Measurements from ENCODE around the gene ITPR1. TPM values are rescaled to one million over a fixed set of nuclear protein-coding genes. Genes with fewer than 3 reads are reported as not detected.

ITPR1 gene
- total and polyA plus RNA-seq, 4 donors: 3.7 to 39.4 (median 8.2) TPM

GRCh38 chr3:4581124-4581424 lies 87.9 kb downstream of the ITPR1 start:
- Histone ChIP-seq H3K27me3 (ENCODE audit: control insufficient read depth in 4 of 4, insufficient read depth in 4 of 4, low read length in 3 of 4) (no peaks in the 10 kb centered on the region), H3K9ac (ENCODE audit: low read depth in 1 of 2, low read length in 2 of 2) (no peak overlapping the region), H3K4me1 (ENCODE audit: control insufficient read depth in 4 of 4, insufficient read depth in 4 of 4, low read length in 3 of 4) (peaks cover 0 to 11% (median 7%) of the 10 kb centered on the region in 4 donors), H3K27ac (ENCODE audit: low read depth in 1 of 2, low read length in 2 of 2) (no peak overlapping the region), H3K9me3 (ENCODE audit: control insufficient read depth in 4 of 4, low read length in 3 of 4) (no peaks in the 10 kb centered on the region), H3K36me3 (ENCODE audit: control insufficient read depth in 4 of 4, insufficient read depth in 3 of 4, low read depth in 1 of 4, low read length in 3 of 4) (no peaks in the 10 kb centered on the region), H3K4me3 (ENCODE audit: low read depth in 1 of 3, low read length in 3 of 3) (no peak overlapping the region)
- DNase-seq (ENCODE audit: low spot score): no peak
- 86% methylated on average over 3 of the region's 3 CpGs for WGBS
- TF ChIP-seq GABPA (IDR thresholded peaks at IDR 0.05 in 1 of 2, conservative IDR thresholded peaks at IDR 0.05 in 1 of 2): no peak
- TF ChIP-seq, protein P1, sequence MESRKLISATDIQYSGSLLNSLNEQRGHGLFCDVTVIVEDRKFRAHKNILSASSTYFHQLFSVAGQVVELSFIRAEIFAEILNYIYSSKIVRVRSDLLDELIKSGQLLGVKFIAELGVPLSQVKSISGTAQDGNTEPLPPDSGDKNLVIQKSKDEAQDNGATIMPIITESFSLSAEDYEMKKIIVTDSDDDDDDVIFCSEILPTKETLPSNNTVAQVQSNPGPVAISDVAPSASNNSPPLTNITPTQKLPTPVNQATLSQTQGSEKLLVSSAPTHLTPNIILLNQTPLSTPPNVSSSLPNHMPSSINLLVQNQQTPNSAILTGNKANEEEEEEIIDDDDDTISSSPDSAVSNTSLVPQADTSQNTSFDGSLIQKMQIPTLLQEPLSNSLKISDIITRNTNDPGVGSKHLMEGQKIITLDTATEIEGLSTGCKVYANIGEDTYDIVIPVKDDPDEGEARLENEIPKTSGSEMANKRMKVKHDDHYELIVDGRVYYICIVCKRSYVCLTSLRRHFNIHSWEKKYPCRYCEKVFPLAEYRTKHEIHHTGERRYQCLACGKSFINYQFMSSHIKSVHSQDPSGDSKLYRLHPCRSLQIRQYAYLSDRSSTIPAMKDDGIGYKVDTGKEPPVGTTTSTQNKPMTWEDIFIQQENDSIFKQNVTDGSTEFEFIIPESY (IDR thresholded peaks at IDR 0.05): no peak

- no peak overlapping the region for H3K27ac ChIP-seq (ENCODE audit: low read depth in 1 of 2, low read length in 2 of 2)
- H3K27me3 ChIP-seq (ENCODE audit: control insufficient read depth in 4 of 4, insufficient read depth in 4 of 4, low read length in 3 of 4): no peaks in the 10 kb centered on the region
- DNase-seq (ENCODE audit: low spot score): no peak
- H3K9ac ChIP-seq (ENCODE audit: low read depth in 1 of 2, low read length in 2 of 2): no peak overlapping the region
- 54% methylated on average over 2 of the region's 2 CpGs for WGBS
- TF ChIP-seq RAD21 (IDR thresholded peaks at IDR 0.05): no peak
- TF ChIP-seq, protein P1 (IDR thresholded peaks at IDR 0.05): no peak
- TF ChIP-seq, protein P2, sequence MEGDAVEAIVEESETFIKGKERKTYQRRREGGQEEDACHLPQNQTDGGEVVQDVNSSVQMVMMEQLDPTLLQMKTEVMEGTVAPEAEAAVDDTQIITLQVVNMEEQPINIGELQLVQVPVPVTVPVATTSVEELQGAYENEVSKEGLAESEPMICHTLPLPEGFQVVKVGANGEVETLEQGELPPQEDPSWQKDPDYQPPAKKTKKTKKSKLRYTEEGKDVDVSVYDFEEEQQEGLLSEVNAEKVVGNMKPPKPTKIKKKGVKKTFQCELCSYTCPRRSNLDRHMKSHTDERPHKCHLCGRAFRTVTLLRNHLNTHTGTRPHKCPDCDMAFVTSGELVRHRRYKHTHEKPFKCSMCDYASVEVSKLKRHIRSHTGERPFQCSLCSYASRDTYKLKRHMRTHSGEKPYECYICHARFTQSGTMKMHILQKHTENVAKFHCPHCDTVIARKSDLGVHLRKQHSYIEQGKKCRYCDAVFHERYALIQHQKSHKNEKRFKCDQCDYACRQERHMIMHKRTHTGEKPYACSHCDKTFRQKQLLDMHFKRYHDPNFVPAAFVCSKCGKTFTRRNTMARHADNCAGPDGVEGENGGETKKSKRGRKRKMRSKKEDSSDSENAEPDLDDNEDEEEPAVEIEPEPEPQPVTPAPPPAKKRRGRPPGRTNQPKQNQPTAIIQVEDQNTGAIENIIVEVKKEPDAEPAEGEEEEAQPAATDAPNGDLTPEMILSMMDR (IDR thresholded peaks at IDR 0.05; ENCODE audit: low read depth, low read length, missing input control): no peak
- TF ChIP-seq TAF1 (conservative IDR thresholded peaks at IDR 0.05): no peak
- no peak for TF ChIP-seq JUND (IDR thresholded peaks at IDR 0.05)
- no peaks in the 10 kb centered on the region for H3K36me3 ChIP-seq (ENCODE audit: control insufficient read depth in 4 of 4, insufficient read depth in 3 of 4, low read depth in 1 of 4, low read length in 3 of 4)
- H3K4me1 ChIP-seq (ENCODE audit: control insufficient read depth in 4 of 4, insufficient read depth in 4 of 4, low read length in 3 of 4): peaks cover 0 to 11% (median 7%) of the 10 kb centered on the region in 4 donors
- H3K4me3 ChIP-seq (ENCODE audit: low read depth in 1 of 3, low read length in 3 of 3): no peak overlapping the region
- H3K9me3 ChIP-seq (ENCODE audit: control insufficient read depth in 4 of 4, low read length in 3 of 4): no peaks in the 10 kb centered on the region
These were observed 88.3 kb downstream of the ITPR1 start for GRCh38 chr3:4581498-4581897.

GRCh38 chr3:4581920-4582611 lies 88.9 kb downstream of the ITPR1 start:
- Histone ChIP-seq H3K4me1 (ENCODE audit: control insufficient read depth in 4 of 4, insufficient read depth in 4 of 4, low read length in 3 of 4) (peaks cover 0 to 11% (median 7%) of the 10 kb centered on the region in 4 donors), H3K36me3 (ENCODE audit: control insufficient read depth in 4 of 4, insufficient read depth in 3 of 4, low read depth in 1 of 4, low read length in 3 of 4) (no peaks in the 10 kb centered on the region), H3K9ac (ENCODE audit: low read depth in 1 of 2, low read length in 2 of 2) (no peak overlapping the region), H3K27me3 (ENCODE audit: control insufficient read depth in 4 of 4, insufficient read depth in 4 of 4, low read length in 3 of 4) (no peaks in the 10 kb centered on the region), H3K9me3 (ENCODE audit: control insufficient read depth in 4 of 4, low read length in 3 of 4) (no peaks in the 10 kb centered on the region), H3K4me3 (ENCODE audit: low read depth in 1 of 3, low read length in 3 of 3) (no peak overlapping the region), H3K27ac (ENCODE audit: low read depth in 1 of 2, low read length in 2 of 2) (no peak overlapping the region)
- TF ChIP-seq YY1 (IDR thresholded peaks at IDR 0.05) (no peak), RXRA (IDR thresholded peaks at IDR 0.05) (no peak), SP1 (IDR thresholded peaks at IDR 0.05) (no peak), GABPA (IDR thresholded peaks at IDR 0.05 in 1 of 2, conservative IDR thresholded peaks at IDR 0.05 in 1 of 2) (no peak), NR2F2 (IDR thresholded peaks at IDR 0.05) (no peak), HNF4A (conservative IDR thresholded peaks at IDR 0.05) (no peak), EGR1 (IDR thresholded peaks at IDR 0.05; ENCODE audit: low read depth in 2 of 2) (no peak)
- TF ChIP-seq, protein P3, sequence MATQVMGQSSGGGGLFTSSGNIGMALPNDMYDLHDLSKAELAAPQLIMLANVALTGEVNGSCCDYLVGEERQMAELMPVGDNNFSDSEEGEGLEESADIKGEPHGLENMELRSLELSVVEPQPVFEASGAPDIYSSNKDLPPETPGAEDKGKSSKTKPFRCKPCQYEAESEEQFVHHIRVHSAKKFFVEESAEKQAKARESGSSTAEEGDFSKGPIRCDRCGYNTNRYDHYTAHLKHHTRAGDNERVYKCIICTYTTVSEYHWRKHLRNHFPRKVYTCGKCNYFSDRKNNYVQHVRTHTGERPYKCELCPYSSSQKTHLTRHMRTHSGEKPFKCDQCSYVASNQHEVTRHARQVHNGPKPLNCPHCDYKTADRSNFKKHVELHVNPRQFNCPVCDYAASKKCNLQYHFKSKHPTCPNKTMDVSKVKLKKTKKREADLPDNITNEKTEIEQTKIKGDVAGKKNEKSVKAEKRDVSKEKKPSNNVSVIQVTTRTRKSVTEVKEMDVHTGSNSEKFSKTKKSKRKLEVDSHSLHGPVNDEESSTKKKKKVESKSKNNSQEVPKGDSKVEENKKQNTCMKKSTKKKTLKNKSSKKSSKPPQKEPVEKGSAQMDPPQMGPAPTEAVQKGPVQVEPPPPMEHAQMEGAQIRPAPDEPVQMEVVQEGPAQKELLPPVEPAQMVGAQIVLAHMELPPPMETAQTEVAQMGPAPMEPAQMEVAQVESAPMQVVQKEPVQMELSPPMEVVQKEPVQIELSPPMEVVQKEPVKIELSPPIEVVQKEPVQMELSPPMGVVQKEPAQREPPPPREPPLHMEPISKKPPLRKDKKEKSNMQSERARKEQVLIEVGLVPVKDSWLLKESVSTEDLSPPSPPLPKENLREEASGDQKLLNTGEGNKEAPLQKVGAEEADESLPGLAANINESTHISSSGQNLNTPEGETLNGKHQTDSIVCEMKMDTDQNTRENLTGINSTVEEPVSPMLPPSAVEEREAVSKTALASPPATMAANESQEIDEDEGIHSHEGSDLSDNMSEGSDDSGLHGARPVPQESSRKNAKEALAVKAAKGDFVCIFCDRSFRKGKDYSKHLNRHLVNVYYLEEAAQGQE (IDR thresholded peaks at IDR 0.05): no peak
- TF ChIP-seq, protein P1 (IDR thresholded peaks at IDR 0.05): no peak
- DNase-seq (ENCODE audit: low spot score): no peak
- WGBS: 88% methylated on average over 12 of the region's 12 CpGs
